GM20000 (cell line): ENCODE results near the gene PRMT1.

ENCODE experiments used
- DNase-seq: peaks from one replicate; pipeline ENCODE4 v3.0.0; 2012; ENCODE audit warnings: low spot score
- CTCF ChIP-seq: IDR thresholded peaks from 2 replicates; pipeline ENCODE4 v1.5.1; 2012; ENCODE audit warnings: mild to moderate bottlenecking, control low read depth; ENCODE audit errors: extremely low read depth, missing control alignments

PRMT1 gene

GRCh38 chr19:49643466-49643865 is 33.6 kb upstream of the PRMT1 start:
- TF ChIP-seq CTCF = no peak
- no peak for DNase-seq

- TF ChIP-seq CTCF = no peak
- no peak for DNase-seq
Measured at GRCh38 chr19:49645592-49645991, 31.5 kb upstream of the PRMT1 start.

- DNase-seq = no peak
- no peak for TF ChIP-seq CTCF
Measured at GRCh38 chr19:49645995-49646394, 31.1 kb upstream of the PRMT1 start.

GRCh38 chr19:49646586-49646985 is 30.5 kb upstream of the PRMT1 start:
- DNase-seq = no peak
- no peak for TF ChIP-seq CTCF

- DNase-seq = no peak
- TF ChIP-seq CTCF = no peak
Measured at GRCh38 chr19:49651029-49651819, 25.8 kb upstream of the PRMT1 start.

GRCh38 chr19:49651820-49652550 is 25.1 kb upstream of the PRMT1 start:
- TF ChIP-seq CTCF = no peak
- DNase-seq = no peak
